C4-2B (cell line): ENCODE data around the gene SWAP70.

Experiments used
- H3K27ac ChIP-seq: fragments of 450-650 bp; 2 replicates; pipeline ENCODE4 v1.5.1; 2017
- CTCF ChIP-seq: fragments of 450-650 bp; conservative IDR thresholded peaks from 2 replicates; pipeline ENCODE4 v1.5.1; 2017; ENCODE audit warnings: mild to moderate bottlenecking
- ZFX ChIP-seq: fragments of 450-650 bp; IDR thresholded peaks from 2 replicates; pipeline ENCODE4 v1.6.1; 2017

Gene SWAP70

GRCh38 chr11:9710223-9710622 lies 46.3 kb downstream of the SWAP70 start:
- no peak overlapping the region for H3K27ac ChIP-seq
- TF ChIP-seq CTCF (no peak), ZFX (no peak)

GRCh38 chr11:9710852-9711251 lies 47.0 kb downstream of the SWAP70 start:
- TF ChIP-seq CTCF (no peak), ZFX (no peak)
- H3K27ac ChIP-seq: no peak overlapping the region

GRCh38 chr11:9711454-9712307 lies 47.8 kb downstream of the SWAP70 start:
- H3K27ac ChIP-seq: no peak overlapping the region
- TF ChIP-seq CTCF: no peak
- TF ChIP-seq ZFX: no peak

GRCh38 chr11:9714272-9714940 lies 50.5 kb downstream of the SWAP70 start:
- H3K27ac ChIP-seq: no peak overlapping the region
- TF ChIP-seq ZFX (no peak), CTCF (no peak)

GRCh38 chr11:9716275-9717039 lies 52.6 kb downstream of the SWAP70 start:
- TF ChIP-seq CTCF (no peak), ZFX (no peak)
- no peak overlapping the region for H3K27ac ChIP-seq

GRCh38 chr11:9717040-9717357 lies 53.1 kb downstream of the SWAP70 start:
- H3K27ac ChIP-seq: no peak overlapping the region
- TF ChIP-seq CTCF (no peak), ZFX (no peak)

- H3K27ac ChIP-seq: no peak overlapping the region
- TF ChIP-seq CTCF (no peak), ZFX (no peak)
Measured at GRCh38 chr11:9717719-9718118, 53.8 kb downstream of the SWAP70 start.
